Spleen (tissue), 11 donors: ENCODE results near the gene CDC27. TPM values are rescaled to one million over a fixed set of nuclear protein-coding genes. Genes with fewer than 3 reads are reported as not detected.
"Not testable (repeated sequence)": the region's sequence is repeated elsewhere in the genome, so short reads cannot be mapped to it uniquely, and the experiment has no call there.

ENCODE experiments used
- DNase-seq: peaks from one replicate; pipeline ENCODE4 v3.0.0-alpha.2; 2020
- H3K27ac ChIP-seq, 8 donors: fragments of 200-600 bp; sonication (generic) in 7 of 8; 1 replicate in 4 of 8; 2 replicates in 4 of 8; pipeline versions ENCODE4 v1.5.0 to v1.8.0; 2016 to 2021; ENCODE audit warnings: inconsistent platforms in 4 of 8, mild to moderate bottlenecking in 4 of 8, moderate library complexity in 1 of 8
- H3K27me3 ChIP-seq, 7 donors: fragments of 200-600 bp; sonication (generic) in 6 of 7; replicated peaks in 1 of 7; 1 replicate in 4 of 7; 2 replicates in 3 of 7; pipeline versions ENCODE4 v1.5.0 to v1.8.0; 2016 to 2021; ENCODE audit warnings: inconsistent platforms in 3 of 7, mild to moderate bottlenecking in 1 of 7
- H3K36me3 ChIP-seq, 6 donors: fragments of 200-600 bp; sonication (generic) in 5 of 6; 1 replicate in 4 of 6; 2 replicates in 2 of 6; pipeline versions ENCODE4 v1.5.0 to v1.8.0; 2016 to 2021; ENCODE audit warnings: inconsistent platforms in 2 of 6
- H3K4me1 ChIP-seq, 6 donors: fragments of 200-600 bp; sonication (generic) in 5 of 6; 1 replicate in 3 of 6; 2 replicates in 3 of 6; pipeline versions ENCODE4 v1.5.0 to v1.8.0; 2016 to 2021; ENCODE audit warnings: inconsistent platforms in 3 of 6
- H3K4me3 ChIP-seq, 8 donors: fragments of 200-600 bp; sonication (generic) in 7 of 8; 1 replicate in 4 of 8; 2 replicates in 4 of 8; pipeline versions ENCODE4 v1.5.0 to v1.8.0; 2016 to 2021; ENCODE audit warnings: inconsistent platforms in 4 of 8, mild to moderate bottlenecking in 4 of 8, moderate library complexity in 2 of 8
- H3K9me3 ChIP-seq, 8 donors: fragments of 200-600 bp; sonication (generic) in 7 of 8; 1 replicate in 4 of 8; 2 replicates in 4 of 8; pipeline versions ENCODE4 v1.5.0 to v1.8.0; 2016 to 2021; ENCODE audit warnings: inconsistent platforms in 4 of 8
- CTCF ChIP-seq, 11 experiments: fragments of 200-600 bp in 7 of 11; fragments of 450-650 bp in 4 of 11; sonication (generic) in 4 of 11; IDR thresholded peaks in 8 of 11; conservative IDR thresholded peaks in 3 of 11; 1 replicate in 7 of 11; 2 replicates in 4 of 11; pipeline versions ENCODE4 v1.4.0 to v1.8.0; 2016 to 2021; ENCODE audit warnings: antibody characterized with exemption in 11 of 11, inconsistent platforms in 4 of 11, mild to moderate bottlenecking in 1 of 11
- POLR2A ChIP-seq, 3 donors: fragments of 450-650 bp; IDR thresholded peaks; one replicate each; pipeline ENCODE4 v1.5.1; 2017; ENCODE audit warnings: antibody characterized with exemption in 3 of 3, mild to moderate bottlenecking in 1 of 3
- POLR2AphosphoS5 ChIP-seq, 3 donors: sonication (generic); formaldehyde crosslinking; IDR thresholded peaks; one replicate each; pipeline ENCODE4 v1.5.1; 2017; ENCODE audit warnings: antibody characterized with exemption in 3 of 3
- WGBS, 5 donors: extraction: QIAGEN DNeasy Blood & Tissue Kit in 3 of 5; methylation state at CpG; one replicate each; pipeline versions ENCODE4 v1.1.5 to v1.1.7; 2013 to 2018; 5-methylcytosine and 5-hydroxymethylcytosine counted together
- intact Hi-C: fragments of 100-400 bp; cut with DNase I; formaldehyde crosslinking; loops from one replicate; pipeline ENCODE4 v1.15.0; 2023; ENCODE audit warnings: low total_unique reads
- polyA plus RNA-seq, 3 donors: library from polyadenylated mRNA; stranded (reverse); fragments of 200-250 nt; gene quantifications; one replicate each; pipeline ENCODE4 v1.2.1, GENCODE V29; 2013
- total RNA-seq, 7 donors: library from RNA; depleted of rRNA in 3 of 7; stranded (reverse); fragments of >200 nt in 3 of 7; fragmentation: NEBNext Ultra II Directional in 4 of 7; extraction: Animal tissue kit (Norgen Biotek cat#: 25700) in 4 of 7; gene quantifications; one replicate each; pipeline versions ENCODE4 v1.1.0 to v1.2.1, GENCODE V29; 2016 to 2021
- donor health status: healthy with polysubstance abuse.
- donor health status: DM: no; HTN: no; CAD: no; lungs with moderate emphysema.
- donor health status: DM: no; HTN: no; CAD: no.
- donor health status: Bipolar disorder and iron deficiency.
- donor health status: healthy.
- donor health status: DM: no; HTN: no; CAD: no.
- donor health status: DM: yes; HTN: yes; CAD: no.

CDC27 gene
- total and polyA plus RNA-seq, 10 donors: 14.0 to 94.5 (median 75.8) TPM

GRCh38 chr17:47225911-47226688 lies 37.0 kb upstream of the CDC27 start:
- 90 to 100% (median 93%) methylated on average over 2 of the region's 2 CpGs for WGBS, 5 donors
- DNase-seq: no peak
- Histone ChIP-seq H3K9me3 (peaks cover 0 to 8% (median 6%) of the 10 kb centered on the region in 8 donors), H3K27ac (peak overlapping the region; percentile 46 to 83 (median 80)), H3K27me3 (no peaks in the 10 kb centered on the region), H3K4me3 (no peak overlapping the region), H3K4me1 (peaks cover 17 to 69% (median 44%) of the 10 kb centered on the region in 6 donors), H3K36me3 (no peaks in the 10 kb centered on the region)
- no peak for TF ChIP-seq POLR2A (IDR thresholded peaks at IDR 0.05)
- no peak for TF ChIP-seq CTCF (IDR thresholded peaks at IDR 0.05 in 8 of 11, conservative IDR thresholded peaks at IDR 0.05 in 3 of 11)
- no peak for TF ChIP-seq POLR2AphosphoS5 (IDR thresholded peaks at IDR 0.05)
- intact Hi-C loops: loop anchor here (10.0 kb wide), 1 partner anchor 389 kb away; no protein-coding TSS in a partner anchor

- TF ChIP-seq POLR2AphosphoS5 (IDR thresholded peaks at IDR 0.05): peak in 1 of 3 donors; percentile 61
- TF ChIP-seq CTCF (IDR thresholded peaks at IDR 0.05 in 8 of 11, conservative IDR thresholded peaks at IDR 0.05 in 3 of 11): no peak
- Histone ChIP-seq H3K9me3 (peaks cover 0 to 8% (median 6%) of the 10 kb centered on the region in 8 donors), H3K4me1 (peaks cover 11 to 69% (median 43%) of the 10 kb centered on the region in 6 donors), H3K4me3 (no peak overlapping the region), H3K27ac (peak overlapping the region; percentile 46 to 83 (median 80)), H3K36me3 (no peaks in the 10 kb centered on the region), H3K27me3 (no peaks in the 10 kb centered on the region)
- DNase-seq: no peak
- intact Hi-C loops: loop anchor here (10.0 kb wide), 1 partner anchor 389 kb away; no protein-coding TSS in a partner anchor
- WGBS, 5 donors: 38 to 57% (median 39%) methylated on average over 3 of the region's 3 CpGs
These were observed 36.4 kb upstream of the CDC27 start for GRCh38 chr17:47225436-47225858.

- peak overlapping the region; percentile 46 to 83 (median 80) for H3K27ac ChIP-seq
- TF ChIP-seq POLR2AphosphoS5 (IDR thresholded peaks at IDR 0.05) (no peak), CTCF (IDR thresholded peaks at IDR 0.05 in 8 of 11, conservative IDR thresholded peaks at IDR 0.05 in 3 of 11) (no peak), POLR2A (IDR thresholded peaks at IDR 0.05) (no peak)
- H3K36me3 ChIP-seq: no peaks in the 10 kb centered on the region
- intact Hi-C loops: loop anchor here (10.0 kb wide), 1 partner anchor 390 kb away; no protein-coding TSS in a partner anchor
- 45 to 86% (median 62%) methylated on average over 1 of the region's 1 CpG for WGBS, 5 donors
- no peak overlapping the region for H3K4me3 ChIP-seq
- no peaks in the 10 kb centered on the region for H3K27me3 ChIP-seq
- peaks cover 7 to 69% (median 43%) of the 10 kb centered on the region in 6 donors for H3K4me1 ChIP-seq
- H3K9me3 ChIP-seq: peaks cover 0 to 8% (median 6%) of the 10 kb centered on the region in 8 donors
- DNase-seq: no peak
These were observed 35.9 kb upstream of the CDC27 start for GRCh38 chr17:47224966-47225365.

- WGBS, 5 donors: 94 to 100% (median 99%) methylated on average over 2 of the region's 2 CpGs
- intact Hi-C loops: loop anchor here (10.0 kb wide), 1 partner anchor 391 kb away; no protein-coding TSS in a partner anchor
- not testable (repeated sequence) for H3K27me3 ChIP-seq, H3K9me3 ChIP-seq, H3K36me3 ChIP-seq, DNase-seq, H3K4me3 ChIP-seq
- H3K27ac ChIP-seq: peak overlapping the region in 7 of 8 donors; percentile 9 to 83 (median 81)
- peaks cover 14 to 69% (median 45%) of the 10 kb centered on the region in 6 donors for H3K4me1 ChIP-seq
These were observed 35.0 kb upstream of the CDC27 start for GRCh38 chr17:47224077-47224476.
